ENCODE measurements around the gene CERS4. TPM values are rescaled to one million over a fixed set of nuclear protein-coding genes. Genes with fewer than 3 reads are reported as not detected.
"Not testable (repeated sequence)": the region's sequence is repeated elsewhere in the genome, so short reads cannot be mapped to it uniquely, and the experiment has no call there.

CERS4 gene
- total and polyA plus RNA-seq, 2 of the 8 experiments (the other 6 are each of a cell fraction or from before 2014, with no cell fraction given): 88.2 to 179 TPM

DNA sequence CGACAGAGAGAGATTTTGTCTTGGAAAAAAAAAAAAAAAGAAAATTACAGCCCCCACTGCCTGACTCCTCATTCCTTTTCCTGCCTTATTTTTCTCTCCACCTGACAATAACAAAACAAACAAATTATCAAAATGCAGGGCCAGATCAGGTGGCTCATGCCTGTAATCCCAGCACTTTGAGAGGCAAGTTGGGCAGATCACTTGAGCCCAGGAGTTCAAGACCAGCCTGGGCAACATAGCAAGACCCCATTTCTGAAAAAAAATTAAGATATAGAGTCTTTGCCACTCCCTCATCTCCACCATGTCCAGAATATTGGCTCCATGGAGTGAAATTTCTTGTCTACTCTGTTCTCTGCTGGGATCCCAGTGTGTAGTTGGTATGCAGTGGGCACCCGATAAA is 7.2 kb downstream of the CERS4 start (continued):
- TF ChIP-seq RXRA (IDR thresholded peaks at IDR 0.05; ENCODE audit: insufficient read depth, low read depth, low read length): no peak

DNA sequence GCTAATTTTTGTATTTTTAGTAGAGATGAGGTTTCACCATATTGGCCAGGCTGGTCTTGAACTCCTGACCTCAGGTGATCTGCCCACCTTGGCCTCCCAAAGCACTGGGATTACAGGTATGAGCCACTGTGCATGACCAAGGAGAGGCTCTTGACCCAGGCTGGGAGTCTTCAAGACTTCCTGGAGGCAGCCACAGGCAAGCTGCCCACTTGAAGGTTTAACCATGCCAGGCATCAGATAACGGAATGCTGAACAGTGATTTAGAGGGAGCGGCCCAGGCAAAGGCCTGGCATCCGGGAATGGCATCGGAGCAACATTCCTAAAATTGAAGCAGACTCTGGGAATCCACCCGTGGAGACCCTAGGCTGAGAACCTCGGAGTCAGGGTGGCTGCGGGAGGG is 9.0 kb downstream of the CERS4 start:
- H3K4me1 ChIP-seq (replicated peaks in 1 of 4; ENCODE audit: control insufficient read depth in 3 of 4, insufficient read depth in 4 of 4, low read length in 3 of 4); H3K9me3 ChIP-seq (ENCODE audit: insufficient read depth in 2 of 2, low read depth in 1 of 2, low read length in 1 of 2); H4K5ac ChIP-seq (ENCODE audit: insufficient read length, low read depth, low read length); H3K9ac ChIP-seq (replicated peaks in 1 of 4; ENCODE audit: extremely low read depth in 1 of 4, low read depth in 3 of 4, low read length in 3 of 4); H3K23me2 ChIP-seq (ENCODE audit: low read depth, low read length); H3K4me2 ChIP-seq (ENCODE audit: insufficient read depth in 1 of 2, low read depth in 2 of 2, low read length in 2 of 2); POLR2A ChIA-PET (ENCODE audit: partially characterized antibody); H4K91ac ChIP-seq (replicated peaks; ENCODE audit: insufficient read length, low read length); H3K36me3 ChIP-seq (ENCODE audit: control insufficient read depth in 2 of 4, insufficient read depth in 4 of 4, low read length in 3 of 4); H3K4me3 ChIP-seq (ENCODE audit: extremely low read depth in 1 of 4, insufficient read depth in 2 of 4, low read depth in 3 of 4, low read length in 4 of 4); H2BK20ac ChIP-seq (ENCODE audit: low read length); H2AK5ac ChIP-seq (ENCODE audit: low read depth, low read length); H3K27ac ChIP-seq (ENCODE audit: low read depth, low read length); H3K27me3 ChIP-seq (replicated peaks in 1 of 4; ENCODE audit: control insufficient read depth in 3 of 4, extremely low read depth in 1 of 4, insufficient read depth in 3 of 4, low read length in 3 of 4); H2BK5ac ChIP-seq (ENCODE audit: low read depth, low read length); H3K14ac ChIP-seq (ENCODE audit: insufficient read length); H2AFZ ChIP-seq (ENCODE audit: low read length); DNase-seq (ENCODE audit: low read depth in 1 of 2, low spot score in 2 of 2); FAIRE-seq; H2BK15ac ChIP-seq (ENCODE audit: low read length); H3K18ac ChIP-seq (ENCODE audit: extremely low read depth, low read length); H4K8ac ChIP-seq (ENCODE audit: extremely low read depth, insufficient read depth, low read length); H3K56ac ChIP-seq (replicated peaks; ENCODE audit: insufficient read length, low read depth, low read length); H3K4ac ChIP-seq (replicated peaks; ENCODE audit: insufficient read length, low read depth, low read length); H2BK12ac ChIP-seq (ENCODE audit: low read depth, low read length); H3K23ac ChIP-seq (ENCODE audit: insufficient read length); H2BK120ac ChIP-seq (replicated peaks; ENCODE audit: low read depth, low read length); CTCF ChIA-PET (ENCODE audit: partially characterized antibody): not testable (repeated sequence)
- peaks cover 0 to 61% of the 10 kb centered on the region in 2 experiments for H3K79me2 ChIP-seq (ENCODE audit: control insufficient read depth in 1 of 2, insufficient read depth in 2 of 2, low read length in 2 of 2)
- WGBS, 2 experiments (ENCODE audit: extremely low coverage in 1 of 2, insufficient coverage in 1 of 2, insufficient read length in 1 of 2, insufficient replicate concordance in 2 of 2, low coverage in 1 of 2, low lambda C conversion rate in 2 of 2, missing lambda C conversion rate in 1 of 2): 97% methylated on average over 7 of the region's 7 CpGs; no CpG with 5 or more reads in 1 of the 2 experiments
- peaks cover 16% of the 10 kb centered on the region for H3K79me1 ChIP-seq (ENCODE audit: low read depth, low read length)
- peaks cover 6 to 19% of the 10 kb centered on the region in 2 experiments for H4K20me1 ChIP-seq (replicated peaks in 1 of 2; ENCODE audit: control insufficient read depth in 1 of 2, insufficient read depth in 2 of 2, low read length in 2 of 2)
